Measurements from ENCODE around the gene LRCH1.
"Not testable (repeated sequence)": the region's sequence is repeated elsewhere in the genome, so short reads cannot be mapped to it uniquely, and the experiment has no call there.

The LRCH1 gene

DNA sequence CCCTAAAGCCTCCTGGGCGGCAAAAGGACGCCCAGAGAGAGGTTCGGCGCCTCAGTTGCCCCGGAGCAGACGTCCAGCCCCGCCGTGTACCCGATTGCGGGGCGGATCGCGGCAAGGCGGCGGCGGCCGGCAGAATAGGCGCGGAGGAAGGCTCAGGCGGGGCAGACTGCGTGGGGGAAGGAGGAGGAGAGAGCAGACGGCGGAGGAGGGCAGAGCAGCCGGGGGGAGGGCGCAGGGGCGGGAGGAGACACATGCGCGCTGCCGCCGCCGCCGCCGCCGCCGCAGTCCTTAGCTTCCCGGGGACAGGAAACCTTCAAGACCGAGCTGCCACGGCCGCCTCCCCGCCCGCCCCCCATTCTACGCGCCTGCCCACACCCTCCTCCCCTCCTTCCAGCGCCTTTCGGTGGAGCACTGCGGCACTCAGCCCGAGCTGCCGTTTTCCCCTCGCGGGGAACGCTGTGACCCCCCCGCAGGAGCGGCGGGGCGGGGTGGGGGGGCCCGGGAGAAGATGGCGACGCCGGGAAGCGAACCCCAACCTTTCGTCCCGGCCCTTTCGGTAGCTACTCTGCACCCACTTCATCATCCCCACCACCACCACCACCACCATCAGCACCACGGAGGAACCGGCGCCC lies at the start of gene LRCH1:
LRCH1 (plus strand) TSS at position 282 of the 632 bp plus-strand sequence; CDS start at position 509, 227 bp downstream.
- Histone ChIP-seq H3K4me1 (ENCODE audit: control insufficient read depth, insufficient read depth, low read length) (peaks cover 6% of the 10 kb centered on the region), H3K27me3 (ENCODE audit: control insufficient read depth in 1 of 2, insufficient read depth in 2 of 2, low read length in 2 of 2) (no peaks in the 10 kb centered on the region), H3K9me3 (ENCODE audit: control insufficient read depth in 2 of 2, low read length in 2 of 2) (no peaks in the 10 kb centered on the region), H3K27ac (ENCODE audit: low read length) (peak within 1 kb of the TSS; percentile 92), H3K36me3 (ENCODE audit: control insufficient read depth in 2 of 2, insufficient read depth in 2 of 2, low read length in 2 of 2) (no peaks in the 10 kb centered on the region), H3K9ac (ENCODE audit: low read length in 2 of 2) (peak within 1 kb of the TSS; percentile 90 to 96), H3K4me3 (ENCODE audit: low read length in 2 of 2) (peak within 1 kb of the TSS; percentile 88 to 96)

- H3K4me3 ChIP-seq (ENCODE audit: low read length in 2 of 2): no peak overlapping the region
- peaks cover 0 to 8% of the 10 kb centered on the region in 2 donors for H3K9me3 ChIP-seq (ENCODE audit: control insufficient read depth in 2 of 2, low read length in 2 of 2)
- H3K4me1 ChIP-seq (ENCODE audit: control insufficient read depth, insufficient read depth, low read length): no peaks in the 10 kb centered on the region
- H3K9ac ChIP-seq (ENCODE audit: low read length in 2 of 2): no peak overlapping the region
- H3K36me3 ChIP-seq (ENCODE audit: control insufficient read depth in 2 of 2, insufficient read depth in 2 of 2, low read length in 2 of 2): no peaks in the 10 kb centered on the region
- H3K27me3 ChIP-seq (ENCODE audit: control insufficient read depth in 1 of 2, insufficient read depth in 2 of 2, low read length in 2 of 2): no peaks in the 10 kb centered on the region
- H3K27ac ChIP-seq (ENCODE audit: low read length): no peak overlapping the region
Observed at GRCh38 chr13:46504036-46504435, 48.9 kb upstream of the LRCH1 start.

GRCh38 chr13:46507981-46508380 lies 45.0 kb upstream of the LRCH1 start:
- H3K9me3 ChIP-seq (ENCODE audit: control insufficient read depth in 2 of 2, low read length in 2 of 2): peaks cover 0 to 8% of the 10 kb centered on the region in 2 donors
- H3K4me3 ChIP-seq (ENCODE audit: low read length in 2 of 2): no peak overlapping the region
- H3K4me1 ChIP-seq (ENCODE audit: control insufficient read depth, insufficient read depth, low read length): no peaks in the 10 kb centered on the region
- H3K9ac ChIP-seq (ENCODE audit: low read length in 2 of 2): no peak overlapping the region
- H3K27me3 ChIP-seq (ENCODE audit: control insufficient read depth in 1 of 2, insufficient read depth in 2 of 2, low read length in 2 of 2): no peaks in the 10 kb centered on the region
- H3K27ac ChIP-seq (ENCODE audit: low read length): no peak overlapping the region
- no peaks in the 10 kb centered on the region for H3K36me3 ChIP-seq (ENCODE audit: control insufficient read depth in 2 of 2, insufficient read depth in 2 of 2, low read length in 2 of 2)

DNA sequence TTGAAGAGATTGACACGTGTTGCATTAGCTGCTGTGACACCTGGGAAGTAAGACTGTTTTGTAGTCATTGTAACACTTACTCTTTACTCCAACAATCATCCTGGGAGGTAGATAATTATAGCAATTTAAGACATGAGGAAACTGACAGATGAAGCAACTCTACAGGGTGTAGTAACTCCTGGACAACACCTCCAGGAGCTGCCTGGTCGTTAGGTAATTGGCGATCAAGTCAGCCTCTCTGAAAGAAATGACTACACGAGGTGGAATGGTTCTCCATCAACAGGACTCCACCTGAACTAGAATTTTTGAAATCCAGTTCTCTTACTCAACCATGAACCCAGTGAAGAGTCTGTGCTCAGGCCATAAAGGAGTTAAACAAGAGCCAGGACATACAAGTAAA lies 43.0 kb upstream of the LRCH1 start:
- Histone ChIP-seq H3K27me3 (ENCODE audit: control insufficient read depth in 1 of 2, insufficient read depth in 2 of 2, low read length in 2 of 2) (no peaks in the 10 kb centered on the region), H3K9ac (ENCODE audit: low read length in 2 of 2) (no peak overlapping the region), H3K4me1 (ENCODE audit: control insufficient read depth, insufficient read depth, low read length) (no peaks in the 10 kb centered on the region), H3K36me3 (ENCODE audit: control insufficient read depth in 2 of 2, insufficient read depth in 2 of 2, low read length in 2 of 2) (no peaks in the 10 kb centered on the region), H3K9me3 (ENCODE audit: control insufficient read depth in 2 of 2, low read length in 2 of 2) (peaks cover 0 to 4% of the 10 kb centered on the region in 2 donors), H3K27ac (ENCODE audit: low read length) (no peak overlapping the region), H3K4me3 (ENCODE audit: low read length in 2 of 2) (no peak overlapping the region)

DNA sequence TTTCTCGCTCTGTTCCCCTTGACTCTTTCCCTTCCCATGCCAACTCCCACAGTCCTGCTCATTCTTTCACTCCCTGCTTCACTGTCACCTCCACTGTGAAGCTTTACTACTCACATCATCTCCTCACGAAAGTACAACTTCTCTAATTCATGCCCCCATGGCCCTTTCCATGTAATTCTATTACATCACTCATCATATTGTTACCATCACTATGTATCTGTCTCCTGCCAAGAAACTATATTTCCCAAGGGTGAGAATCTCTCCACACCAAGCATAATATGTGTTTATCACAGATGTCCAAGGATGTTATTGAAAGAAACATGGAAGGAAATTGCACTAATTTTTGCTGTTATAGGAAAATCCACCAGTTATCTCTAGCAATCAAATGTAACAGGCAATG lies 37.2 kb upstream of the LRCH1 start:
- Histone ChIP-seq H3K27ac (ENCODE audit: low read length) (no peak overlapping the region), H3K36me3 (ENCODE audit: control insufficient read depth in 2 of 2, insufficient read depth in 2 of 2, low read length in 2 of 2) (no peaks in the 10 kb centered on the region), H3K4me1 (ENCODE audit: control insufficient read depth, insufficient read depth, low read length) (no peaks in the 10 kb centered on the region), H3K27me3 (ENCODE audit: control insufficient read depth in 1 of 2, insufficient read depth in 2 of 2, low read length in 2 of 2) (no peaks in the 10 kb centered on the region), H3K9ac (ENCODE audit: low read length in 2 of 2) (no peak overlapping the region), H3K9me3 (ENCODE audit: control insufficient read depth in 2 of 2, low read length in 2 of 2) (no peaks in the 10 kb centered on the region), H3K4me3 (ENCODE audit: low read length in 2 of 2) (no peak overlapping the region)

GRCh38 chr13:46516599-46517338 lies 36.2 kb upstream of the LRCH1 start:
- Histone ChIP-seq H3K27ac (ENCODE audit: low read length) (no peak overlapping the region), H3K27me3 (ENCODE audit: control insufficient read depth in 1 of 2, insufficient read depth in 2 of 2, low read length in 2 of 2) (no peaks in the 10 kb centered on the region), H3K9me3 (ENCODE audit: control insufficient read depth in 2 of 2, low read length in 2 of 2) (no peaks in the 10 kb centered on the region), H3K9ac (ENCODE audit: low read length in 2 of 2) (no peak overlapping the region), H3K4me3 (ENCODE audit: low read length in 2 of 2) (no peak overlapping the region), H3K36me3 (ENCODE audit: control insufficient read depth in 2 of 2, insufficient read depth in 2 of 2, low read length in 2 of 2) (no peaks in the 10 kb centered on the region), H3K4me1 (ENCODE audit: control insufficient read depth, insufficient read depth, low read length) (no peaks in the 10 kb centered on the region)

GRCh38 chr13:46517748-46518147 lies 35.2 kb upstream of the LRCH1 start:
- not testable (repeated sequence) for H3K4me3 ChIP-seq (ENCODE audit: low read length in 2 of 2); H3K9ac ChIP-seq (ENCODE audit: low read length in 2 of 2); H3K27me3 ChIP-seq (ENCODE audit: control insufficient read depth in 1 of 2, insufficient read depth in 2 of 2, low read length in 2 of 2); H3K9me3 ChIP-seq (ENCODE audit: control insufficient read depth in 2 of 2, low read length in 2 of 2); H3K36me3 ChIP-seq (ENCODE audit: control insufficient read depth in 2 of 2, insufficient read depth in 2 of 2, low read length in 2 of 2); H3K4me1 ChIP-seq (ENCODE audit: control insufficient read depth, insufficient read depth, low read length); H3K27ac ChIP-seq (ENCODE audit: low read length)

DNA sequence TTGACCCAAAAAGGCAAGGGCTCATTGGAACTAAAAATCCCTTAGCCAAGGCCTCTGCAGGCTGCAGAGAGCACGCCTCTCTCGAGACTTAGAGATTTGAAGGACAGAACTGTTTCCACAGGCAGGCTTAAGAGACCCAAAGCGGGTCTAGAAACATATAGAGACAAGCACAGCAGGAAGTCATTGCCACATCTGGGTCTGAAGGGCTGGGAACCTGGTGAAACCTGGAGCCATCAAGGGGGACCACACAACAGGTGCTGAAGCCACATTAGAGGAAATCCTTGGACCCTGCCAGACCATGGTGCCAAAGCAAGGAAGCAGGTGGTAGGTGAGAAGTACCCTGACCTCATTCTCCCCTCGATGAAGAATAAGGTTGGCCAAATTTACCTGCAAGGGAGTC lies 33.8 kb upstream of the LRCH1 start:
- H3K9me3 ChIP-seq (ENCODE audit: control insufficient read depth in 2 of 2, low read length in 2 of 2): no peaks in the 10 kb centered on the region
- no peak overlapping the region for H3K4me3 ChIP-seq (ENCODE audit: low read length in 2 of 2)
- H3K9ac ChIP-seq (ENCODE audit: low read length in 2 of 2): no peak overlapping the region
- H3K27me3 ChIP-seq (ENCODE audit: control insufficient read depth in 1 of 2, insufficient read depth in 2 of 2, low read length in 2 of 2): no peaks in the 10 kb centered on the region
- no peak overlapping the region for H3K27ac ChIP-seq (ENCODE audit: low read length)
- H3K4me1 ChIP-seq (ENCODE audit: control insufficient read depth, insufficient read depth, low read length): no peaks in the 10 kb centered on the region
- H3K36me3 ChIP-seq (ENCODE audit: control insufficient read depth in 2 of 2, insufficient read depth in 2 of 2, low read length in 2 of 2): no peaks in the 10 kb centered on the region

GRCh38 chr13:46520166-46520565 lies 32.8 kb upstream of the LRCH1 start:
- Histone ChIP-seq H3K9ac (ENCODE audit: low read length in 2 of 2) (no peak overlapping the region), H3K27ac (ENCODE audit: low read length) (no peak overlapping the region), H3K4me1 (ENCODE audit: control insufficient read depth, insufficient read depth, low read length) (no peaks in the 10 kb centered on the region), H3K4me3 (ENCODE audit: low read length in 2 of 2) (no peak overlapping the region), H3K27me3 (ENCODE audit: control insufficient read depth in 1 of 2, insufficient read depth in 2 of 2, low read length in 2 of 2) (no peaks in the 10 kb centered on the region), H3K9me3 (ENCODE audit: control insufficient read depth in 2 of 2, low read length in 2 of 2) (no peaks in the 10 kb centered on the region), H3K36me3 (ENCODE audit: control insufficient read depth in 2 of 2, insufficient read depth in 2 of 2, low read length in 2 of 2) (no peaks in the 10 kb centered on the region)

DNA sequence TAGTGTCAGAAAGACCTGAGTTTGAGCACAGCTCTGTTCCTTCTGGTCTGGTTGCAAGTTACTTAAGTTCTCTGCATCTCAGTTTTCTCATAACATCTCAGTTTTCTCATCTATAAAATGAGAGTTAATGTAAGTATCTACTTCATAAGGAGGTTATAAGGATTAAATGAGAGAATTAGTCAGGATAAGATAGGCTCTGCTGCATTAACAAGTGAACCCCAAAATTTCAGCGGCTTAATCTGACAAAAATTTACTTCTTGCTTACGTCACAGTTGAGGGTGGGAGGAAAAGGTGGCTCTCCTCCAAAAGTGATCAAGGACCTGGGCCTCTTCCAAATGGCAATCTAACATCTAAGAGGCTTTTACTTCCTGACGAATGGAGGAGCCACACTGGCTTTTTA lies 31.5 kb upstream of the LRCH1 start:
- Histone ChIP-seq H3K36me3 (ENCODE audit: control insufficient read depth in 2 of 2, insufficient read depth in 2 of 2, low read length in 2 of 2) (no peaks in the 10 kb centered on the region), H3K9me3 (ENCODE audit: control insufficient read depth in 2 of 2, low read length in 2 of 2) (no peaks in the 10 kb centered on the region), H3K9ac (ENCODE audit: low read length in 2 of 2) (no peak overlapping the region), H3K27ac (ENCODE audit: low read length) (no peak overlapping the region), H3K4me1 (ENCODE audit: control insufficient read depth, insufficient read depth, low read length) (no peaks in the 10 kb centered on the region), H3K4me3 (ENCODE audit: low read length in 2 of 2) (no peak overlapping the region), H3K27me3 (ENCODE audit: control insufficient read depth in 1 of 2, insufficient read depth in 2 of 2, low read length in 2 of 2) (no peaks in the 10 kb centered on the region)

All from stomach smooth muscle (tissue), 2 donors.